B cell (primary cell): ENCODE measurements around the gene SP100. TPM values are rescaled to one million over a fixed set of nuclear protein-coding genes. Genes with fewer than 3 reads are reported as not detected.

Source experiments
- ATAC-seq: fragments of 200-7000 bp; cut with Tn5 transposase; one replicate; pipeline ENCODE4 v1.10.0; 2021; ENCODE audit warnings: low read depth, mild to moderate bottlenecking, moderate number of reproducible peaks, moderate library complexity
- CTCF ChIA-PET: fragments of 350-600 bp; sonication (Branson Sonifier 250); formaldehyde crosslinking; loops from one replicate; lab custom pipeline; 2021; ENCODE audit warnings: antibody characterized with exemption, inconsistent platforms; lab: Charles Lee
- POLR2A ChIA-PET: fragments of 350-600 bp; sonication (Branson Sonifier 250); formaldehyde crosslinking; loops from one replicate; lab custom pipeline; 2021; ENCODE audit warnings: antibody characterized with exemption; lab: Charles Lee
- DNase-seq: peaks from one replicate; pipeline ENCODE4 v3.0.0; 2013
- H2AFZ ChIP-seq: 2 replicates; pipeline ENCODE4 v1.6.1; 2012; ENCODE audit warnings: mild to moderate bottlenecking, low read depth, low read length; ENCODE audit not compliant: insufficient read depth, poor library complexity, severe bottlenecking
- H3K27ac ChIP-seq, 2 donors: 1 replicate in 1 of 2; 2 replicates in 1 of 2; pipeline ENCODE4 v1.5.1; 2012 to 2013; ENCODE audit warnings: low read length in 2 of 2, mild to moderate bottlenecking in 2 of 2, moderate library complexity in 1 of 2
- H3K27me3 ChIP-seq, 4 experiments: fragments of 200-600 bp in 1 of 4; sonication (generic) in 1 of 4; replicated peaks in 1 of 4; 1 replicate in 2 of 4; 2 replicates in 2 of 4; pipeline versions ENCODE4 v1.6.1 to v1.7.0; 2013 to 2016; ENCODE audit warnings: low read length in 3 of 4, mild to moderate bottlenecking in 2 of 4, mixed read lengths in 1 of 4, moderate library complexity in 1 of 4; ENCODE audit not compliant: insufficient read depth in 4 of 4, control insufficient read depth in 3 of 4; ENCODE audit errors: control extremely low read depth in 1 of 4
- H3K36me3 ChIP-seq, 2 experiments: replicated peaks in 1 of 2; 1 replicate in 1 of 2; 2 replicates in 1 of 2; pipeline versions ENCODE4 v1.6.1 to v1.7.1; 2013; ENCODE audit warnings: low read length in 1 of 2; ENCODE audit not compliant: insufficient read depth in 2 of 2, control insufficient read depth in 1 of 2; ENCODE audit errors: control extremely low read depth in 1 of 2, extremely low read depth in 1 of 2
- H3K4me1 ChIP-seq, 2 donors: fragments of 200-600 bp in 1 of 2; sonication (generic) in 1 of 2; 1 replicate in 1 of 2; 2 replicates in 1 of 2; pipeline versions ENCODE4 v1.5.1 to v1.6.1; 2013 to 2017; ENCODE audit warnings: low read length in 2 of 2; ENCODE audit not compliant: control insufficient read depth in 2 of 2, insufficient read depth in 2 of 2
- H3K4me2 ChIP-seq: replicated peaks from 2 replicates; pipeline ENCODE3; 2012; ENCODE audit warnings: mild to moderate bottlenecking, low read depth, low read length; ENCODE audit not compliant: poor library complexity, severe bottlenecking
- H3K4me3 ChIP-seq, 5 experiments: fragments of 200-600 bp in 1 of 5; sonication (generic) in 1 of 5; 1 replicate in 3 of 5; 2 replicates in 2 of 5; pipeline versions ENCODE4 v1.5.1 to v1.7.0; 2011 to 2016; ENCODE audit warnings: low read length in 4 of 5, mild to moderate bottlenecking in 4 of 5, low read depth in 2 of 5, control low read depth in 1 of 5, moderate library complexity in 1 of 5; ENCODE audit not compliant: insufficient read depth in 1 of 5; ENCODE audit errors: control extremely low read depth in 1 of 5, extremely low read depth in 1 of 5
- H3K79me2 ChIP-seq: fragments of 200-600 bp; sonication (generic); one replicate; pipeline ENCODE4 v1.6.0; 2016; ENCODE audit warnings: low read length; ENCODE audit not compliant: control insufficient read depth, insufficient read depth
- H3K9ac ChIP-seq: fragments of 200-600 bp; sonication (generic); 2 replicates; pipeline ENCODE4 v1.6.1; 2017; ENCODE audit warnings: mild to moderate bottlenecking, low read length, moderate library complexity
- H3K9me3 ChIP-seq, 3 donors: one replicate each; pipeline versions ENCODE4 v1.6.1 to v1.7.1; 2013; ENCODE audit warnings: low read length in 2 of 3; ENCODE audit not compliant: control insufficient read depth in 2 of 3, insufficient read depth in 1 of 3; ENCODE audit errors: control extremely low read depth in 1 of 3
- H4K20me1 ChIP-seq: 2 replicates; pipeline ENCODE4 v1.6.0; 2012; ENCODE audit warnings: mild to moderate bottlenecking, low read length; ENCODE audit not compliant: insufficient read depth, control insufficient read depth, poor library complexity, severe bottlenecking
- H3K27ac Mint-ChIP-seq: one replicate; pipeline ENCODE4 v1.8.0; 2021; ENCODE audit warnings: mixed read lengths
- H3K27me3 Mint-ChIP-seq: one replicate; pipeline ENCODE4 v1.8.0; 2021; ENCODE audit warnings: mixed read lengths
- H3K4me1 Mint-ChIP-seq: one replicate; pipeline ENCODE4 v1.8.0; 2021; ENCODE audit warnings: mixed read lengths
- H3K4me3 Mint-ChIP-seq: one replicate; pipeline ENCODE4 v1.8.0; 2021; ENCODE audit warnings: mixed read lengths
- H3K9me3 Mint-ChIP-seq: one replicate; pipeline ENCODE4 v1.8.0; 2022; ENCODE audit warnings: mixed read lengths; ENCODE audit not compliant: insufficient read depth
- EZH2 ChIP-seq: IDR thresholded peaks from 2 replicates; pipeline ENCODE4 v1.6.1; 2012; ENCODE audit warnings: borderline replicate concordance, low read depth, mild to moderate bottlenecking, moderate library complexity, low read length; ENCODE audit not compliant: insufficient read depth, poor library complexity, severe bottlenecking
- WGBS: methylation state at CpG from one replicate; pipeline ENCODE4 v1.1.5; 2013; ENCODE audit warnings: missing lambda C conversion rate; ENCODE audit not compliant: insufficient coverage; 5-methylcytosine and 5-hydroxymethylcytosine counted together
- intact Hi-C: fragments of 100-400 bp; cut with micrococcal nuclease; formaldehyde crosslinking; loops from one replicate; pipeline ENCODE4 v1.10.0; 2022
- polyA plus RNA-seq: library from polyadenylated mRNA; depleted of rRNA; stranded (reverse); fragments of >200 nt; gene quantifications from 2 replicates; pipeline ENCODE4 v1.2.3, GENCODE V29; 2012
- total RNA-seq, 2 donors: library from RNA; stranded (reverse); fragments of 120-200 nt in 1 of 2; gene quantifications; 1 replicate in 1 of 2; 2 replicates in 1 of 2; pipeline versions ENCODE4 v1.2.3 to v1.2.4, GENCODE V29; 2013 to 2022
- TF ChIP-seq, protein P1 (sequence below): fragments of 200-600 bp; IDR thresholded peaks from one replicate; pipeline ENCODE4 v1.8.0; 2022; ENCODE audit warnings: antibody characterized with exemption, mild to moderate bottlenecking

The SP100 gene
- total and polyA plus RNA-seq, 2 donors (not counting 1 experiment from before 2014, with no cell fraction given), result 209 to 554 TPM

DNA sequence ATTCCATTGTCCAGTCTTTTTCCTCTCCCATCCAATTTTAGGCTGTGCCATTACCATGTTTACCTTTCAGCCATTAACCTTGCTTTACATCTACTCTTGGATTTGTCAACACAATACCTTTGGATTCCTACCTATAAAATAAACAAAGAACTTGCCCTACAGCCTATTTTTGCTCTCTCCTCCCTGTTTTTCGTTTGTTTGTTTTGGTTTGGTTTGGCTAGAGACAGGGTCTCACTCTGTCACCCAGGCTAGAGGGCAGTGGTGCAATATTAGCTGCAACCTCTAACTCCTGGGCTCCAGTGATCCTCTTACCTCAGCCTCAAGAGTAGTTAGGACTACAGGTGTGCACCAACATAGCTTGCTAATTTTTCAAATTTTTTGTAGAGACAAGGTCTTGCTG, 76.1 kb downstream of the SP100 start:
- peak overlapping the region; percentile 66 for H3K27ac Mint-ChIP-seq
- intact Hi-C loops, result no loop called here

GRCh38 chr2:230494980-230495379, 79.0 kb downstream of the SP100 start:
- peak overlapping the region; percentile 68 for H3K27ac Mint-ChIP-seq
- Histone ChIP-seq H3K4me3 (no peak overlapping the region), H3K9ac (no peak overlapping the region), H2AFZ (no peak overlapping the region), H3K27me3 (no peaks in the 10 kb centered on the region), H3K4me1 (peaks cover 28 to 37% of the 10 kb centered on the region in 2 donors), H3K79me2 (peaks cover 49% of the 10 kb centered on the region), H3K27ac (peak overlapping the region in 1 of 2 donors; percentile 35), H3K36me3 (peaks cover 11 to 64% of the 10 kb centered on the region in 2 experiments), H4K20me1 (no peaks in the 10 kb centered on the region), H3K9me3 (peaks cover 0 to 7% (median 1%) of the 10 kb centered on the region in 3 donors), H3K4me2 (no peak overlapping the region)
- ChIA-PET CTCF (interaction anchor here (0.6 kb wide), 1 partner anchor 465 kb away, joined by 3 read pairs; no protein-coding TSS in a partner anchor), POLR2A (no interaction called here)
- DNase-seq, result no peak
- peak overlapping the region; percentile 1 for H3K4me3 Mint-ChIP-seq
- H3K4me1 Mint-ChIP-seq, result peaks cover 68% of the 10 kb centered on the region
- ATAC-seq, result no peak
- intact Hi-C loops, result no loop called here
- no peaks in the 10 kb centered on the region for H3K9me3 Mint-ChIP-seq
- TF ChIP-seq, protein P1, sequence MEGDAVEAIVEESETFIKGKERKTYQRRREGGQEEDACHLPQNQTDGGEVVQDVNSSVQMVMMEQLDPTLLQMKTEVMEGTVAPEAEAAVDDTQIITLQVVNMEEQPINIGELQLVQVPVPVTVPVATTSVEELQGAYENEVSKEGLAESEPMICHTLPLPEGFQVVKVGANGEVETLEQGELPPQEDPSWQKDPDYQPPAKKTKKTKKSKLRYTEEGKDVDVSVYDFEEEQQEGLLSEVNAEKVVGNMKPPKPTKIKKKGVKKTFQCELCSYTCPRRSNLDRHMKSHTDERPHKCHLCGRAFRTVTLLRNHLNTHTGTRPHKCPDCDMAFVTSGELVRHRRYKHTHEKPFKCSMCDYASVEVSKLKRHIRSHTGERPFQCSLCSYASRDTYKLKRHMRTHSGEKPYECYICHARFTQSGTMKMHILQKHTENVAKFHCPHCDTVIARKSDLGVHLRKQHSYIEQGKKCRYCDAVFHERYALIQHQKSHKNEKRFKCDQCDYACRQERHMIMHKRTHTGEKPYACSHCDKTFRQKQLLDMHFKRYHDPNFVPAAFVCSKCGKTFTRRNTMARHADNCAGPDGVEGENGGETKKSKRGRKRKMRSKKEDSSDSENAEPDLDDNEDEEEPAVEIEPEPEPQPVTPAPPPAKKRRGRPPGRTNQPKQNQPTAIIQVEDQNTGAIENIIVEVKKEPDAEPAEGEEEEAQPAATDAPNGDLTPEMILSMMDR, result no peak
- no peak for TF ChIP-seq EZH2
- WGBS, result no CpG with 5 or more reads among the region's 1 CpG
- H3K27me3 Mint-ChIP-seq, result no peaks in the 10 kb centered on the region

More for the DNA sequence above, 76.1 kb downstream of the SP100 start:
- CTCF ChIA-PET, result no interaction called here
- Histone ChIP-seq H4K20me1 (no peaks in the 10 kb centered on the region), H3K36me3 (peaks cover 9 to 69% of the 10 kb centered on the region in 2 experiments), H3K4me1 (peaks cover 11 to 15% of the 10 kb centered on the region in 2 donors), H2AFZ (no peak overlapping the region), H3K4me3 (no peak overlapping the region), H3K79me2 (peaks cover 62% of the 10 kb centered on the region), H3K27me3 (no peaks in the 10 kb centered on the region), H3K27ac (peak overlapping the region in 1 of 2 donors; percentile 45), H3K9me3 (peaks cover 0 to 12% (median 1%) of the 10 kb centered on the region in 3 donors), H3K9ac (no peak overlapping the region), H3K4me2 (no peak overlapping the region)
- POLR2A ChIA-PET, result no interaction called here
- Mint-ChIP-seq H3K9me3 (peaks cover 4% of the 10 kb centered on the region), H3K4me3 (no peak overlapping the region), H3K27me3 (no peaks in the 10 kb centered on the region), H3K4me1 (peaks cover 59% of the 10 kb centered on the region)
- WGBS, result no CpG with 5 or more reads among the region's 1 CpG
- TF ChIP-seq EZH2, result no peak
- TF ChIP-seq, protein P1, result no peak
- DNase-seq, result no peak
- ATAC-seq, result no peak
